Measurements from ENCODE around the gene USP2. TPM values are rescaled to one million over a fixed set of nuclear protein-coding genes. Genes with fewer than 3 reads are reported as not detected.
"Not testable (repeated sequence)": the region's sequence is repeated elsewhere in the genome, so short reads cannot be mapped to it uniquely, and the experiment has no call there.

USP2 gene
- total and polyA plus RNA-seq, 4 experiments from 2014 or later: 0.17 to 0.22 (median 0.21) TPM; not detected in 1

- H3K9me3 ChIP-seq (ENCODE audit: control insufficient read depth in 1 of 2, low read length in 2 of 2); H3K27me3 ChIP-seq (ENCODE audit: insufficient read depth, low read length); H3K36me3 ChIP-seq (ENCODE audit: insufficient read depth, low read length); H3K27ac ChIP-seq (ENCODE audit: low read depth, low read length); H3K9me3 Mint-ChIP-seq; H3K27ac Mint-ChIP-seq; H3K27me3 Mint-ChIP-seq; intact Hi-C loops (cut with micrococcal nuclease); H3K4me1 Mint-ChIP-seq; H3K36me3 Mint-ChIP-seq; H3K4me3 ChIP-seq (ENCODE audit: low read length in 2 of 2); DNase-seq; H3K4me3 Mint-ChIP-seq: not testable (repeated sequence)
- POLR2A ChIA-PET (ENCODE audit: partially characterized antibody): interaction anchor here (0.6 to 2.3 kb wide), 2 partner anchors 26 to 41 kb away, joined by 3 to 16 read pairs; no protein-coding TSS in a partner anchor
- peaks cover 17% of the 10 kb centered on the region for H3K4me1 ChIP-seq (ENCODE audit: insufficient read depth, low read length)
- CTCF ChIA-PET (ENCODE audit: partially characterized antibody): interaction anchor here (1.6 to 13.9 kb wide), 3 partner anchors 10 to 26 kb away, joined by 6 to 179 read pairs (median 6); no protein-coding TSS in a partner anchor
Measured at GRCh38 chr11:119382513-119382912, 1.0 kb upstream of the USP2 start.

- Mint-ChIP-seq H3K4me3 (no peak overlapping the region), H3K27ac (no peak overlapping the region), H3K27me3 (peaks cover 0 to 3% of the 10 kb centered on the region in 2 donors), H3K9me3 (no peaks in the 10 kb centered on the region), H3K4me1 (peaks cover 0 to 9% (median 6%) of the 10 kb centered on the region in 4 donors), H3K36me3 (no peaks in the 10 kb centered on the region)
- no peaks in the 10 kb centered on the region for H3K36me3 ChIP-seq (ENCODE audit: insufficient read depth, low read length)
- H3K4me1 ChIP-seq (ENCODE audit: insufficient read depth, low read length): peaks cover 17% of the 10 kb centered on the region
- POLR2A ChIA-PET (ENCODE audit: partially characterized antibody): interaction anchor here (0.6 to 2.3 kb wide), 3 partner anchors 26 to 41 kb away, joined by 3 to 16 read pairs (median 3); no protein-coding TSS in a partner anchor
- intact Hi-C loops (cut with micrococcal nuclease): no loop called here
- DNase-seq: peak in 1 of 5 donors; percentile 10
- H3K27me3 ChIP-seq (ENCODE audit: insufficient read depth, low read length): no peaks in the 10 kb centered on the region
- CTCF ChIA-PET (ENCODE audit: partially characterized antibody): interaction anchor here (1.6 to 13.9 kb wide), 3 partner anchors 9 to 25 kb away, joined by 6 to 179 read pairs (median 6); no protein-coding TSS in a partner anchor
- peak overlapping the region; percentile 68 to 77 for H3K4me3 ChIP-seq (ENCODE audit: low read length in 2 of 2)
- peak overlapping the region; percentile 49 for H3K27ac ChIP-seq (ENCODE audit: low read depth, low read length)
- H3K9me3 ChIP-seq (ENCODE audit: control insufficient read depth in 1 of 2, low read length in 2 of 2): no peaks in the 10 kb centered on the region
Measured at GRCh38 chr11:119382101-119382500, 611 bp upstream of the USP2 start.

- Mint-ChIP-seq H3K4me1 (peaks cover 0 to 9% (median 6%) of the 10 kb centered on the region in 4 donors), H3K4me3 (no peak overlapping the region), H3K27me3 (peaks cover 0 to 3% of the 10 kb centered on the region in 2 donors), H3K27ac (peak overlapping the region in 3 of 7 donors; percentile 75 to 87 (median 87)), H3K9me3 (no peaks in the 10 kb centered on the region), H3K36me3 (no peaks in the 10 kb centered on the region)
- ChIA-PET POLR2A (ENCODE audit: partially characterized antibody) (interaction anchor here (0.7 to 2.3 kb wide), 3 partner anchors 17 to 37 kb away, joined by 3 to 16 read pairs (median 3); no protein-coding TSS in a partner anchor), CTCF (ENCODE audit: partially characterized antibody) (interaction anchor here (0.7 to 13.9 kb wide), 8 partner anchors 8 to 98 kb away, joined by 3 to 179 read pairs (median 5); no protein-coding TSS in a partner anchor)
- intact Hi-C loops (cut with micrococcal nuclease): loop anchor here (1.0 kb wide), 1 partner anchor 25 kb away; no protein-coding TSS in a partner anchor
- Histone ChIP-seq H3K36me3 (ENCODE audit: insufficient read depth, low read length) (no peaks in the 10 kb centered on the region), H3K27me3 (ENCODE audit: insufficient read depth, low read length) (no peaks in the 10 kb centered on the region), H3K9me3 (ENCODE audit: control insufficient read depth in 1 of 2, low read length in 2 of 2) (no peaks in the 10 kb centered on the region), H3K4me1 (ENCODE audit: insufficient read depth, low read length) (peaks cover 17% of the 10 kb centered on the region), H3K4me3 (ENCODE audit: low read length in 2 of 2) (peak overlapping the region; percentile 77 to 86), H3K27ac (ENCODE audit: low read depth, low read length) (peak overlapping the region; percentile 37)
- DNase-seq: no peak
Measured at GRCh38 chr11:119380827-119381180, 686 bp downstream of the USP2 start.

GRCh38 chr11:119380160-119380826 is 1.2 kb downstream of the USP2 start:
- intact Hi-C loops (cut with micrococcal nuclease): no loop called here
- Mint-ChIP-seq H3K4me3 (no peak overlapping the region), H3K4me1 (peaks cover 0 to 9% (median 6%) of the 10 kb centered on the region in 4 donors), H3K36me3 (no peaks in the 10 kb centered on the region), H3K9me3 (no peaks in the 10 kb centered on the region), H3K27me3 (peaks cover 0 to 3% of the 10 kb centered on the region in 2 donors), H3K27ac (peak overlapping the region in 3 of 7 donors; percentile 52 to 87 (median 87))
- H3K27ac ChIP-seq (ENCODE audit: low read depth, low read length): no peak overlapping the region
- H3K36me3 ChIP-seq (ENCODE audit: insufficient read depth, low read length): no peaks in the 10 kb centered on the region
- POLR2A ChIA-PET (ENCODE audit: partially characterized antibody): interaction anchor here (2.3 kb wide), 1 partner anchor 24 kb away, joined by 16 read pairs; no protein-coding TSS in a partner anchor
- H3K9me3 ChIP-seq (ENCODE audit: control insufficient read depth in 1 of 2, low read length in 2 of 2): no peaks in the 10 kb centered on the region
- H3K27me3 ChIP-seq (ENCODE audit: insufficient read depth, low read length): no peaks in the 10 kb centered on the region
- CTCF ChIA-PET (ENCODE audit: partially characterized antibody): interaction anchor here (1.0 to 13.9 kb wide), 7 partner anchors 8 to 97 kb away, joined by 3 to 179 read pairs (median 6); no protein-coding TSS in a partner anchor
- peak overlapping the region in 1 of 2 donors; percentile 86 for H3K4me3 ChIP-seq (ENCODE audit: low read length in 2 of 2)
- peaks cover 17% of the 10 kb centered on the region for H3K4me1 ChIP-seq (ENCODE audit: insufficient read depth, low read length)
- DNase-seq: no peak

- H3K36me3 ChIP-seq (ENCODE audit: insufficient read depth, low read length): no peaks in the 10 kb centered on the region
- Mint-ChIP-seq H3K9me3 (no peaks in the 10 kb centered on the region), H3K36me3 (no peaks in the 10 kb centered on the region), H3K4me3 (peak overlapping the region in 3 of 8 donors; percentile 40 to 67 (median 55)), H3K27ac (peak overlapping the region in 2 of 7 donors; percentile 38 to 60), H3K27me3 (peaks cover 0 to 3% of the 10 kb centered on the region in 2 donors), H3K4me1 (peaks cover 2 to 9% (median 7%) of the 10 kb centered on the region in 4 donors)
- no peak overlapping the region for H3K27ac ChIP-seq (ENCODE audit: low read depth, low read length)
- DNase-seq: no peak
- no peaks in the 10 kb centered on the region for H3K9me3 ChIP-seq (ENCODE audit: control insufficient read depth in 1 of 2, low read length in 2 of 2)
- intact Hi-C loops (cut with micrococcal nuclease): no loop called here
- ChIA-PET CTCF (ENCODE audit: partially characterized antibody) (interaction anchor here (0.6 to 13.9 kb wide), 4 partner anchors 22 to 57 kb away, joined by 3 to 179 read pairs (median 4); no protein-coding TSS in a partner anchor), POLR2A (ENCODE audit: partially characterized antibody) (no interaction called here)
- peaks cover 22% of the 10 kb centered on the region for H3K4me1 ChIP-seq (ENCODE audit: insufficient read depth, low read length)
- no peak overlapping the region for H3K4me3 ChIP-seq (ENCODE audit: low read length in 2 of 2)
- H3K27me3 ChIP-seq (ENCODE audit: insufficient read depth, low read length): no peaks in the 10 kb centered on the region
Measured at GRCh38 chr11:119378851-119379465, 2.5 kb downstream of the USP2 start.

GRCh38 chr11:119377961-119378667 is 3.4 kb downstream of the USP2 start:
- Mint-ChIP-seq H3K4me1 (peaks cover 10 to 15% (median 11%) of the 10 kb centered on the region in 4 donors), H3K27ac (peak overlapping the region in 3 of 7 donors; percentile 29 to 35 (median 31)), H3K9me3 (no peaks in the 10 kb centered on the region), H3K27me3 (peaks cover 0 to 3% of the 10 kb centered on the region in 2 donors), H3K4me3 (no peak overlapping the region), H3K36me3 (no peaks in the 10 kb centered on the region)
- no peak overlapping the region for H3K4me3 ChIP-seq (ENCODE audit: low read length in 2 of 2)
- POLR2A ChIA-PET (ENCODE audit: partially characterized antibody): interaction anchor here (1.4 kb wide), 1 partner anchor 40 kb away, joined by 3 read pairs; no protein-coding TSS in a partner anchor
- no peak overlapping the region for H3K27ac ChIP-seq (ENCODE audit: low read depth, low read length)
- CTCF ChIA-PET (ENCODE audit: partially characterized antibody): interaction anchor here (13.9 kb wide), 1 partner anchor 21 kb away, joined by 179 read pairs; no protein-coding TSS in a partner anchor
- peaks cover 29% of the 10 kb centered on the region for H3K4me1 ChIP-seq (ENCODE audit: insufficient read depth, low read length)
- H3K27me3 ChIP-seq (ENCODE audit: insufficient read depth, low read length): no peaks in the 10 kb centered on the region
- H3K9me3 ChIP-seq (ENCODE audit: control insufficient read depth in 1 of 2, low read length in 2 of 2): no peaks in the 10 kb centered on the region
- DNase-seq: no peak
- no peaks in the 10 kb centered on the region for H3K36me3 ChIP-seq (ENCODE audit: insufficient read depth, low read length)
- intact Hi-C loops (cut with micrococcal nuclease): no loop called here

All from CD4-positive, alpha-beta memory T cell (primary cell).